GM21367 (cell line): Measurements from ENCODE around the gene TGFBR3L.
A peak's percentile ranks its signal among the peaks of the same experiment; 100 is the strongest.
"Not testable (repeated sequence)": the region's sequence is repeated elsewhere in the genome, so short reads cannot be mapped to it uniquely, and the experiment has no call there.

Source experiments
- ATAC-seq: cut with Tn5 transposase; IDR thresholded peaks from one replicate; pipeline ENCODE4 v1.9.1; 2021; ENCODE audit not compliant: unreplicated experiment

TGFBR3L gene

DNA sequence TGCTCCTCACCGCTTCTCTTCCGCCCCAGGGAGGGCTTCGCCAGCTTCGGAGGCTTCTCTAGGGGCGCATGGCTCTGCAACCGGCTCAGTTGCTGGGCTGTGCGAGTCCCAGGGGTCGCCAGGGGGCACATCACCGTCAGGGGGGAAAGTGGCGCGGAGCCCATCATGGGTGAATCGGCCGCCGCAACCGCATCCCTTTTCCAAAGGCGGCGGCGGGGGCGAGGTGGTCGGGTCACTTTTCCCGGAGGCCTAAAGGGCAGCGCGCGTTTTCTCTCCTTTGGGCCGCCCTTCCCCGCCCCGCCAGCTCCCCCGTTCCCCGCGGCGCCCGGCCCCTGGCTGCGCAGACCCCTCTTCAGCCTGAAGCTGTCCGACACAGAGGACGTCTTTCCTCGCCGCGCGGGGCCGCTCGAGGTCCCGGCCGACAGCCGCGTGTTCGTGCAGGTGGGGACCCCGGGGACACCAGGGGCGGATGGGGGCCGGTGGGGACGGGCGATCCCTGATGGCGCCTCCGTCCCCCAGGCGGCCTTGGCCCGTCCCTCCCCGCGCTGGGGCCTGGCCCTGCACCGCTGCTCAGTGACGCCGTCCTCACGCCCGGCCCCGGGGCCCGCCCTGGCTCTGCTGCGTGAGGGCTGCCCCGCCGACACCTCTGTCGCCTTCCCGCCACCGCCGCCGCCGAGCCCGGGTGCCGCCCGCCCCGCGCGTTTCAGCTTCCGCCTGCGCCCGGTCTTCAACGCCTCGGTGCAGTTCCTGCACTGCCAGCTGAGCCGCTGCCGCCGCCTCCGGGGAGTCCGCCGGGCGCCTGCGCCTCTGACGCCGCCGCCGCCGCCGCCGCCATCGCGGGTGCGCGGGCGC is 1.7 kb downstream of the TGFBR3L start:
- no peak for ATAC-seq

DNA sequence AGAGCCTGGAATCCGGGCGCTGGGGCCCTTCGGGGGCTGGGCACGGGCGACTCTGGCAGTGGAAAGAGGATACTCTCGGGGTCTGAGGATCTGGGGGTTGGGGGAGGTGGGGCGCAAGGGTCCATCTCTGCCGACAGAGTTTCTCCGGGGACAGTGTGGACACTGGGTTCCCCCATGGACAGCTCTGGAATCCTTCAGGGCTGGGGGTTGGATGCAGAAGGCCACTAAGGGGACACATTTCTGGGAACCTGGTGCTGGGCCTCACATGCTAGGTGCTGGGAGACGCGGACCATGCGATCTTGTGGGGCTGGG is 2.3 kb downstream of the TGFBR3L start:
- no peak for ATAC-seq

DNA sequence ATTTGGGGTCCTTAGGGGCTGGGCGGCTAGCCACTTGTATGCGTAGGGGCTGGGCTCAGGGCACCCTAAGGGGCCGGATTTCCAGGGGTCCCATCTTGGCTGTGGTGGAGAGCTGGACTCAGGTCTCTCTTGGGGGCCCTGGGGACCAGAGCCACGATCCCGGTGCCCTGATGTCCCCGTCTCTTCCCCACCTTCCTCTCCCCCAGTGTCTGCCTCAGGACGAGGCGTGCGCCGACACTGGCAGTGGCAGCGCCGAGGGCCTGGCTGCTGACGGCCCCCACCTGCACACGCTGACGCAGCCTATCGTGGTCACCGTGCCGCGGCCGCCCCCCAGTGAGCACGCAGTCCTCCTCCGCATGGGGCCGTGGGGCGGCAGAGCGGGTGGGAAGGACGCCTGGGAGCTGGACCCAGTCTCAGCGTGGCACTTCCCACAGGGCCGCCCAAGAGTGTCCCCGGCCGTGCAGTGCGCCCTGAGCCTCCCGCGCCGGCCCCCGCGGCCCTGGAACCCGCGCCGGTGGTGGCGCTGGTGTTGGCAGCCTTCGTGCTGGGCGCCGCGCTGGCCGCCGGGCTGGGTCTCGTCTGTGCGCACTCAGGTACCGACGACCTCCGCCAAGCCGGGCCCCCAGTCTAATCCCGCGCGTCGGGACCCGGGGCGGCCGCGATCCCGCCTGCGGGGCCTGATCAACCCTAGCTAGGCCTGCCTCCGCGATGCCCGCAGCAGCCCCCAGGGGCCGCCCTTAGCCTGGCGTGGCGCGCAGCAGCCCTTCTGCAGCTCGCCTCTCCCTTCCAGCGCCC is 2.8 kb downstream of the TGFBR3L start:
- ATAC-seq = no peak

DNA sequence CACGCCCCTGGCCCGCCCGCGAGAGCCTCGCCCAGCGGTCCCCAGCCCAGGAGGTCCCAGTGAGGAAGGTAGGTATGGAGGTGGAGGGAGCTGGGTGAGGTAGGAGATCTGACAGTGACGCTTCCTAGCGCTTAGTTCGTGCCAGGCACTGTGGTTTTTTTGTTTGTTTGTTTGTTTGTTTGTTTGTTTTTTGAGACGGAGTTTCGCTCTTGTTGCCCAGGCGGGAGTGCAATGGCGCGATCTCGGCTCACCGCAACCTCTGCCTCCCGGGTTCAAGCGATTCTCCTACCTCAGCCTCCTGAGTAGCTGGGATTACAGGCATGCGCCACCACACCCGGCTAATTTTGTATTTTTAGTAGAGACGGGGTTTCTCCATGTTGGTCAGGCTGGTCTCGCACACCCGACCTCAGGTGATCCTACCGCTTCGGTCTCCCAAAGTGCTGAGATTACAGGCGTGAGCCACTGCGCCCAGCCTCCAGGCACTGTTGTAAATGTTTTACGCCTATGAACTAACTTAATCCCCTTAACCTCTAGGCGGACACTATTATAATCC is 3.5 kb downstream of the TGFBR3L start:
- not testable (repeated sequence) for ATAC-seq

DNA sequence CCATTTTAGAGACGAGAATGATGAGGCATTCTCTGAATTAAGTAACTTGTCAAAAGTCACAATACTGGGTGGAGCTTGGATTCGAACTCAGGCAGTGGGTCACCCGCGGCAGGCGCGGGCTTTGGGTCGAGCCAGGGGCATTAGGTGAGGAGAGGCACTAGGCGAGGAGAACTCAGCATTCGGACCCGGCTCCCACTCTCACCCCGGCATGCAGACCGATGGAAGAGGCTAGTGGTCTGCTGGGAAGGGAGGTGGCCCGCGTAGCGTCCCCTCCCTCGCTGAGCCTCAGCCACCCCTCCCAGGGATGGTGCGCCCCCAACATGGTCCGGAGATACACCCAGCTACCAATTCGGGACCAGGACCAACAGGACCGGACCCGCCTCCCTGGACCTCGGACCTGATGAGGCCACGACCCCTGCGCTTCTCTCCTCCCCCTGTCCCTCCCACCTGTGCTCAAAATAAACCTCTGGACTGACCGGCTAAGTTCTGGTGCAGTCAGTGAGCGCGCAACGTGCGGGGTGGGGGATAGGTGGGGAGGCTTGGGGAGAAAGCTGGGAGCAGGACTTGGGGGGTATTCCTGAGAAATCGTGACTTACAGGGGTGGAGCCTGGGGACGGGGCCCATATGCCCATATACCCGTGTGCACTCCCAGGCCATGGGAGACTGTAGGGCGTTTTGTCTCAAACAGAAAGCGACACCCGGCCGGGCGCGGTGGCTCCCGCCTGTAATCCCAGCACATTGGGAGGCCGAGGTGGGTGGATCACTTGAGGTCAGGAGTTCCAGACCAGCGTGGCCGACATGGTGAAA is 4.2 kb downstream of the TGFBR3L start:
- no peak for ATAC-seq

DNA sequence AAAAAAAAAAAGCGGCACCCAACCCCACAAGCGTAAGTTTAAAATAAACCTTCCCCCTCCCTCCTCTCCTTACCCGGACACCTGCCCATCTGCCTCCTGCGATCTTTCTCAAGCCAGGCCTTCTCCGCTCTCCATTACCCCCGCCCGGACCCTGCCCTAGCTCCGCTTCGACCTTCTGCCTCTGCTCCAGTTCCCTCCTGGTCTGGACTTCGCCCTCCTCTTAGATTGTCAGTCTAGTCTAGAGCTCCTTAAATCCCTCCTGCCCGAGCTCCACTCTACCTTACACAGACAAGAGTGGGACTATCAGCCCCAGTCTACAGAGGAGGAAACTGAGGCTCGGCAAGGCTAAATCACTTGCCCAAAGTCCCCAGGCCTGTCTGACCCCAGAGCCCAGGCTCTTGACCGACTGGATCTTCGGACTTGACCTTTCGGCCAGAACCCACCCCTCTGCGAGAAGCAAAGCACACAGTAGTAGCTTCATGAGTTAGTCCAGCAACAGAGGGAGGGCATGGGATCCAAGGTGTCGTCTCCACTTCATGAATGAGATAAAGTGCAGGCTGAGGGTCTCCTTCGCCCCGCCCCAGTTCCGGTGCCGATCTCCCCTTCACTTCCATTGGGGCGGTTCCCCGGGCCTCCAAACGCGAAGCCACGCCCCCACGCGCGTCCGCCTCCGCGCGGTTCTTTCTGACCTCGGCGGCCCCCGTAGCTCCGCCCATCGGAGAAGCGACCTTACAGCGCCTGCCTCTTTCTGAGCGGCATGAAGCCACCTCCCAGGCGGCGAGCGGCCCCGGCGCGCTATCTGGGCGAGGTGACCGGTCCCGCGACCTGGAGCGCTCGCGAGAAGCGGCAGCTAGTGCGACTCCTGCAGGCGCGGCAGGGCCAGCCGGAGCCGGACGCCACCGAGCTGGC is 5.2 kb downstream of the TGFBR3L start, which contains the start of gene SNAPC2:
Gene SNAPC2 (plus strand): TSS at position 729 of the 909 bp plus-strand sequence. CDS start 29 bp downstream, at position 758.
- ATAC-seq = peak; percentile 34

DNA sequence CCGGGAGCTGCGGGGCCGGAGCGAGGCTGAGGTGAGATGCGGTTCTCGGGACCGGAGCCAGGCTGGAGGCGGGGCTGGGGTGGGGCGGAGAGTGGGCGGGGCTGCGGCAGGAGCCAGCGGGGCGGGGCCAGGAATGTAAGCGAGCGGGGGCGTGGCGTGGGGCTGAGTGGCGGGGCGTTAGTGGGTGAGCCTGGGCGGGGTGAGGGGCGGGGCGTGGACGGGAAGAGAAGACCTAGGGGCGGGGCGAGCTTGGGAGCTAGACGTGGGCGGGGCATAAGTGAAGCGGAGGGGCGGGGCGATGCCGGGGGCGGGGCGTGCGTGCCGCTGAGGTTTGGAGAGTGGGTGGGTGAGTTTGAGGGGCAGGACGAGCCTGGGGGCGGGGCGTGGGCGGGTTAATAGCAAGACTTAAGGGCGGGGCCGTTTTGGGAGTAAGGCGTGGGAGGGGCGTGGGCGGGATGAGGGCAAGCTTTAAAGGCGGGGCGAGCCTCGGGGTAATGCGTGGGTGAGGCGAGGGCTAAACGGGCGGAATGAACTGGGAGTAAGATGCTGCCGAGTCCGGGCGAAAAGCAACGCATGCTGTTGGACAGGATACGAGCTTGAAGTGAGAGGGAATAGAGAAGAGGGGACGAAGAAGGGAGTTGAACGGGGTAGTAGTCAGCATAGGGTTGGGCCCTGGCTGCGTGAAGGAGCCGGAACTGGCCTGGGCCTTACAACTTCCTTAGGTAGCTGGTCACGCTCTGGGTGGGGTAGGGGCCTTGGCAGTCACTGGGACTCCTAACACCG is 6.1 kb downstream of the TGFBR3L start:
- peak; percentile 24 for ATAC-seq

DNA sequence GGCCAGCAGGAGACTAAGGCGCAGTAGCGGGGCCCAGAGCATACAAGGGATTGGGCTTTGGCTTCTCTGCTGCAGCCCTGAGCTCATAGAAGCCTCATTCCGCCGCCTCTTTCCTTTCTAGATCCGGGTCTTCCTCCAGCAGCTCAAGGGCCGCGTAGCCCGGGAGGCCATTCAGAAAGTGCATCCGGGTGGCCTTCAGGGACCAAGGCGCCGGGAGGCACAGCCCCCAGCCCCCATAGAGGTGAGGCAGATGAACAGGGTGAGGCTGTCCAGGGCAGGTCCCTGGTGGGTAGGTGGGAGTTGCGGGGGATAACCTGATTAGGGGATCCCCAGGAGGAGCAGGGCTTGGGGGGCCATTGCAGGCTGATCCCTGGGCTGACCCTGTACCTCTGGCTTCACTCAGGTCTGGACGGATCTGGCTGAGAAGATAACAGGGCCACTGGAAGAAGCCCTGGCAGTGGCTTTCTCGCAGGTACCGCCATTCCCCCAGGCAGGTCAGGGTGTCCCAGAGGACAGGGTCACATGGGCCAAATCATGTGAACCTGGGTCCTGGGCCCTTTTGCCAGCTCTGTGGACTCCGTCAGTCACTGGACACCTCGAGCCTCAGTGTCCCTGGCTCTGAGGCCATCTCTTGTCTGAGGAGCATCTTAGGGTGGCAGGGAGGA is 6.8 kb downstream of the TGFBR3L start:
- no peak for ATAC-seq

DNA sequence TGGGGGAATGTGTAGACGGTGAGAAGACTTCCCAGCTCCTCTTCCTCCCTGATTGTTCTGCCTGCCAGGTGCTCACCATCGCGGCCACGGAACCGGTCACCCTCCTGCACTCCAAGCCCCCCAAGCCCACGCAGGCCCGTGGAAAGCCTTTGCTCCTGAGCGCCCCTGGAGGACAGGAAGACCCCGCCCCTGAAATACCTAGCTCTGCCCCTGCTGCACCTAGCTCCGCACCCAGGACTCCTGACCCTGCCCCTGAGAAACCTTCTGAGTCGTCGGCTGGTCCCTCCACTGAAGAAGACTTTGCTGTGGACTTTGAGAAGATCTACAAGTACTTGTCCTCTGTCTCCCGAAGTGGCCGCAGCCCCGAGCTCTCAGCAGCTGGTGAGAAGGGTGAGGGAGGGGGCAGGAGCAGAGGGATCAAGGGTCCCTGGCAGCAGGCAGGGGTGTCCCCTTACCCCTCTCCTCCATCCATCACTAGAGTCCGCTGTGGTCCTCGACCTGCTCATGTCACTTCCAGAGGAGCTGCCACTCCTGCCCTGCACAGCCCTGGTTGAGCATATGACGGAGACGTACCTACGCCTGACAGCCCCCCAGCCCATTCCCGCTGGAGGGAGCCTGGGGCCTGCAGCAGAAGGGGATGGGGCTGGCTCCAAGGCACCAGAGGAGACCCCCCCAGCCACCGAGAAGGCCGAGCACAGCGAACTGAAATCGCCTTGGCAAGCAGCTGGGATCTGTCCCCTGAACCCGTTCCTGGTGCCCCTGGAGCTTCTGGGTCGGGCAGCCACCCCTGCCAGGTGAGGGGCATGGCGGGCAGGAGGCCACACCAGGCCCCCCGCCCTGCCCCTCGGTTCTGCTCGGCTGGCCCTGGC is 7.6 kb downstream of the TGFBR3L start:
- no peak for ATAC-seq

DNA sequence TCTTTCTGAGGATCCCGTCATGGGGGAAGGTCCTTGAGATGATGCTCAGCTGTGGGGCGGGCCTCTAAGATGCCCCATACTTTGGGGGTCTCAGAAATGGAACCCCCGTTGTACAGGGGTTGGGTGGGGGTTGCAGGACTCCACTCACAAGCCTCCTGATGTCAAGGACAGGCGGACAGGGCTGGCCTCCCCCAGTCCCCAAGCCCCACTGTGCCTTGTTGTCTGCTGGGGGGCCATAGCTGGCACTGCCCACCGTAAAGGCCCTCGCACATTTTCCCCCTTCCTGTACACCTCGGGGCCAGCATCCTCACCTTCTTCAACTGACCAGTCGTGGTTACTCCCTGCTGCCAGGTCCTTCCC is 8.2 kb downstream of the TGFBR3L start:
- ATAC-seq = no peak

DNA sequence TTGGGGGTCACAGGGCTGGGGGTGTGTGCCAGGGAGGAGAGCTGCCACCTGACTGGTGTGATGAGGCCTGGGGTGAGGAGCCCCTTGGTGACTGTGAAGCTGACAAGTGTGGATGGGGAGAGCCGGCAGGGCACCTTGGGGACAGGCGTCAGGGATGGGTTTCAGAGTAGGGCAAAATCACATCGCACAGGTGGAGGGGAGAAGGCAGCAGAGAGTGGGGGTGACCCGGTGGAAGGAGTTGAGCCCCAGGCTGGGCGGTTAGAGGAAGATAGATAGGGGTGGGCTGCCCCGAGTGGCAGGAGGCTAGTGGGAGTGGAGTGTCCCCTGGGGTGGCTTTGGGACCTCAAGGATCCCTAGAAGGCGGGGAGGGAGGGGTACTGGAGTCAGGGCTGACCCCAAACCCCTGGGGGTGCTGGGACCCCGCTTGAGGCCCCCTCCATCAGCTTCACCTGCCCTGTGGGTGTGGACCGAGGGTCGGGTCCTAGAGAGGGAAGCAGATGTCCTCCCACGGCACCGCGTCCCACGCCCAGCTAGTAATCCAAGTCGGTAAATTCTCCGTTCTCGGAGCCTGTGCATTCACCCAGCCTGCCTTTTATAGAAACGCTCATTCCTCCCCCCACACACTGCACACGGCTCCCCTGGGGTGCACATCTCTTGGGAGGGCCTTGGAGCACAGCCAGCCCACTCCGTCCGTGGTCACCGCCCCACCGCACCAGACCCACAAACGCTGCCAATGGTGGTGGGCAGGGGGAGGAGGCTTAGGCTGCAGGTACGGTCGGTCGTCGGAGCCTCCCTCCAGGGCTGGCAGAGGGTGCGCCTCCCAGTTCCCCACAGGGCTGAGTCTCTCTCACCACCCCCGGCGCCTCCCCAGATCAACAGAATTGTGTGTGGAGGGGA is 8.9 kb downstream of the TGFBR3L start:
- no peak for ATAC-seq

DNA sequence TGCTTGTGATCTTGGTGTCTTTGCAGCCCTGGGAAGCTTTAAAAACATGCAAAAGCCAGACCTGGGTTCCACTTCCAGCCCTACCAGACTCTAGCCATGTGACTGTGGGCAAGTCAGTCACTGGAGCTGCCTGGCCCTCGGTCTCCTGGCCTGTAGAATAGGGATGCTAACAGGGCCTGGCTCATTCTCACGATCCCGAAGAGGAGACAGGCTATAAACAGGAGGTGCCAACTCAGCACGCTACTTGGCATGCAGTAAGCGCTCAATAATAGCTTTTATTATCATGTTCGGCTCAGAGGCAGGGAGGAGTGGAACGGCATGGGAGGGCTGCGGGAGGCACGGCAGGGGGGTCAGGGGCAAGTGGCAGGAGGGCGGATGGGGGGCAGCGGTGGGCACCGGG is 9.6 kb downstream of the TGFBR3L start:
- ATAC-seq = no peak

DNA sequence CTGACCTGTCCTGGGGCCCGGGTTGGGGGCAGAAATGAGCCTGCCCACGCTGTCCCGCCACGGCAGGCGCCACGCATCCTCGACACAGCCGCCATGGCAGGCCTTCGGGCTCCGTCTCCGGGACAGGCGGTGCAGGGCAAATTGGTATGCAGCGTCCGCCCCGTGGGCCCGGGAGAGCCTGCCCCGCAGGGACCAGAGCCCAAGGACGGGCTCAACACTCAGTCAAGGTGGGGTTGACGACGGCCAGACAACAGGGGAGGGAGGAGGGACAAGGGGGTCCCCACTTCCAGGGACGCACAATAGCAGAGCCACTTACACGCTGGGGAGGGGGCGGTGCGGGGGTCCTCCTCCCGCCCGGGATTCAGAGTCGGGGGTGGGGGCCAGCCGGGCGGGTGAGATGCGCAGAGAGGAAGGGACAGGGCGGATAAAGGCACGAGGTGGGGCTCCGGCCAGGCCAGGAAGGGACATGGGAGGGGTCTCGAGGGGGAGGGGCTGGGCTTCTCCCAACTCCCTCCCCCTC is 10.1 kb downstream of the TGFBR3L start:
- no peak for ATAC-seq

DNA sequence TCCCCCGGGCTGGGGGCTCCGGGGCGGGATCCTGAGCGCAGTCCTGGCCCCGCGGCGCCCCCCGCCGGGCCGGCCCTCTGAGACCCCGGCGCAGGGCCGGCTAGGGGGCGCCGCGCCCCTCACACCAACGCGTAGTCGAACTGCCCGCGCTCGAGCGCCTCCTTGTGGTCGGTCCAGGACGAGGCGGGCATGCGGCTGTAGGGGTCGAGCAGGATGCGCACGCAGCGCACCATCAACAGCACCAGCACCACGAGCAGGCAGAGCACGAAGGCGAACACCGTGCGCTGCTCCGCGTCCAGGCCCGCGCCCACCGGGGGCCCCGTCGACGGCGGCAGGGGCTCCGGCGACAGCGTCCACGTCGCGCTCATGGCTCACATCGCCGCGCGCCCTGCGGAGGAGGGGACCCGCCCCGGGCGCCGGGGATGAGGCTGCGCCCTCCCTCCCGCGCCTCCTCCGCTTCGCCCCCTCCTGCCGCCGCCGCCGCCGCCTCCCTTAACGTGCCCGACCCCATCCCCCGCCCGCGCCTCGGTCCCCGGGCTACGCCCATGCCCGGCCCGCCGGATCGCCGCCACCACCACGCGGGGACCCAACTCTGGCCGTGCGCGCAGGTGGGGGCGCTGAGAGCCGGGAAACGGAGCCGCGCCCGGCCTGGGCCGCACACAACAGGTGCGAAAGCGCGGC is 10.7 kb downstream of the TGFBR3L start:
- no peak for ATAC-seq

DNA sequence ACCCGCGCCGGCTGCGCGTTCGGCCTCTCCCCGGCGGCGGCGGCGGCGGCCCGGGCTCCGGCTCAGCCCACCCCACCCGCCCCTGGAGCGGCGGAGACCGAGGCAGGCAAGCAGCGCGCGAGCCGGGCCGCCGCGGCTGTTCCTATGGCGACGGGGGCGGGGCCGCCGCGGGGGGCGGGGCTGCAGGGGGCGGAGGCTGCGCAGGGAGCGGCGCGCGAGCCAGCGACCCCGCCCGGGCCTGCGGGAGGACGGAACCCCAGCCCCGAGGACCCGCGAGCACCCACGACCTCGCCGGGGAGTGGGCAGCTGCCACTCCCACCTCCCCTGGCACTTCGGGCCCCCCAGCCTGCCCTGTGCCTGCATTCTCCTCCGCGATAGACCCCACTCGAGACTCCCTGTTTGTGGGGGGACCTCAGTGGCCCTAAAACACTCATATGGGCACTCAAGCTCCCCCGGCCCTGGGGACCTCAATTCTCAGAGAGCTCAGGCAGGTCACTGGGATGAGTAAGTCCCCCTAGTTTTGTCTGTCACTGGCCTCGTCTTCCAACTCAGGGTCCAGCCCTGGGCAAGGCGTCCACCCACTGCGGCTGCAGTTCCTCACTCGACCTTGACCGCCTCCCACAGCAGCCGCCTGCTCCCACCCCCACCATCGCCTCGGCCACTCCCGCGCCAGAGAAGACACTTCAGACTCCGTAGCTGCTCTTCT is 11.5 kb downstream of the TGFBR3L start, which contains the start of gene CTXN1:
Gene CTXN1 (minus strand): TSS at position 115 of the 706 bp plus-strand sequence. CDS start 597 bp downstream, outside the sequence.
- no peak for ATAC-seq
